Suprapubic skin (tissue), 4 donors: ENCODE measurements around the gene MYO1E.

Source experiments
- CTCF ChIP-seq, 2 donors: fragments of 200-600 bp in 1 of 2; fragments of 450-650 bp in 1 of 2; sonication (generic) in 1 of 2; IDR thresholded peaks; one replicate each; pipeline ENCODE4 v1.5.1; 2016 to 2019; ENCODE audit warnings: antibody characterized with exemption in 2 of 2, mild to moderate bottlenecking in 1 of 2, moderate library complexity in 1 of 2
- POLR2A ChIP-seq, 2 donors: fragments of 450-650 bp; IDR thresholded peaks; one replicate each; pipeline ENCODE4 v1.6.1; 2017; ENCODE audit warnings: antibody characterized with exemption in 2 of 2, mild to moderate bottlenecking in 2 of 2, moderate library complexity in 2 of 2
- POLR2AphosphoS5 ChIP-seq, 3 donors: sonication (generic); formaldehyde crosslinking; IDR thresholded peaks; one replicate each; pipeline ENCODE4 v1.6.1; 2017; ENCODE audit warnings: antibody characterized with exemption in 3 of 3

GRCh38 chr15:59152694-59153450 lies 219.8 kb downstream of the MYO1E start:
- TF ChIP-seq CTCF (IDR thresholded peaks at IDR 0.05), result no peak
- TF ChIP-seq POLR2A (IDR thresholded peaks at IDR 0.05), result no peak
- TF ChIP-seq POLR2AphosphoS5 (IDR thresholded peaks at IDR 0.05), result no peak
